Mucosa of stomach (tissue), 1 donor: ENCODE data around the gene TWIST1.

Experiments
- H3K27me3 ChIP-seq: one replicate; pipeline ENCODE4 v1.7.0; 2013; ENCODE audit warnings: mild to moderate bottlenecking, low read length; ENCODE audit not compliant: control insufficient read depth, insufficient read depth
- H3K36me3 ChIP-seq: one replicate; pipeline ENCODE4 v1.7.0; 2013; ENCODE audit warnings: low read length; ENCODE audit not compliant: control insufficient read depth, insufficient read depth
- H3K4me1 ChIP-seq: one replicate; pipeline ENCODE4 v1.7.0; 2013; ENCODE audit warnings: mild to moderate bottlenecking, low read length; ENCODE audit not compliant: control insufficient read depth, insufficient read depth
- H3K4me3 ChIP-seq: one replicate; pipeline ENCODE4 v1.7.0; 2013; ENCODE audit warnings: low read length
- H3K9ac ChIP-seq: one replicate; pipeline ENCODE4 v1.7.0; 2013; ENCODE audit warnings: mild to moderate bottlenecking, low read length, moderate library complexity
- H3K9me3 ChIP-seq: one replicate; pipeline ENCODE4 v1.7.0; 2013; ENCODE audit warnings: mild to moderate bottlenecking, low read length, moderate library complexity; ENCODE audit not compliant: control insufficient read depth
- donor health status: Pancreatic carcinoma.

TWIST1 gene

GRCh38 chr7:19110776-19111175, 6.7 kb downstream of the TWIST1 start:
- Histone ChIP-seq H3K27me3 (peaks cover 96% of the 10 kb centered on the region), H3K4me1 (peaks cover 9% of the 10 kb centered on the region), H3K9ac (no peak overlapping the region), H3K4me3 (no peak overlapping the region), H3K36me3 (no peaks in the 10 kb centered on the region), H3K9me3 (no peaks in the 10 kb centered on the region)

- peaks cover 9% of the 10 kb centered on the region for H3K4me1 ChIP-seq
- no peaks in the 10 kb centered on the region for H3K9me3 ChIP-seq
- no peak overlapping the region for H3K9ac ChIP-seq
- no peaks in the 10 kb centered on the region for H3K36me3 ChIP-seq
- H3K27me3 ChIP-seq = peaks cover 100% of the 10 kb centered on the region
- no peak overlapping the region for H3K4me3 ChIP-seq
Observed at GRCh38 chr7:19110026-19110730, 7.3 kb downstream of the TWIST1 start.

- H3K36me3 ChIP-seq = no peaks in the 10 kb centered on the region
Observed at GRCh38 chr7:19109000-19109946, 8.2 kb downstream of the TWIST1 start.

GRCh38 chr7:19107356-19108146, 9.9 kb downstream of the TWIST1 start:
- Histone ChIP-seq H3K4me1 (peaks cover 9% of the 10 kb centered on the region), H3K9me3 (no peaks in the 10 kb centered on the region), H3K9ac (no peak overlapping the region), H3K27me3 (peaks cover 82% of the 10 kb centered on the region), H3K36me3 (no peaks in the 10 kb centered on the region), H3K4me3 (no peak overlapping the region)

More at GRCh38 chr7:19109000-19109946, 8.2 kb downstream of the TWIST1 start:
- Histone ChIP-seq H3K9me3 (no peaks in the 10 kb centered on the region), H3K4me1 (peaks cover 9% of the 10 kb centered on the region), H3K27me3 (peaks cover 99% of the 10 kb centered on the region), H3K4me3 (no peak overlapping the region), H3K9ac (no peak overlapping the region)

GRCh38 chr7:19107081-19107355, 10.4 kb downstream of the TWIST1 start:
- no peak overlapping the region for H3K4me3 ChIP-seq
- no peak overlapping the region for H3K9ac ChIP-seq
- peaks cover 9% of the 10 kb centered on the region for H3K4me1 ChIP-seq
- H3K27me3 ChIP-seq = peaks cover 76% of the 10 kb centered on the region
- H3K36me3 ChIP-seq = no peaks in the 10 kb centered on the region
- no peaks in the 10 kb centered on the region for H3K9me3 ChIP-seq

- H3K27me3 ChIP-seq = peaks cover 71% of the 10 kb centered on the region
- H3K9me3 ChIP-seq = no peaks in the 10 kb centered on the region
- H3K36me3 ChIP-seq = no peaks in the 10 kb centered on the region
- H3K4me3 ChIP-seq = no peak overlapping the region
- H3K9ac ChIP-seq = no peak overlapping the region
- peaks cover 9% of the 10 kb centered on the region for H3K4me1 ChIP-seq
Observed at GRCh38 chr7:19106241-19107080, 11.0 kb downstream of the TWIST1 start.

GRCh38 chr7:19105546-19105945, 11.9 kb downstream of the TWIST1 start:
- Histone ChIP-seq H3K36me3 (no peaks in the 10 kb centered on the region), H3K27me3 (peaks cover 62% of the 10 kb centered on the region), H3K4me3 (no peak overlapping the region), H3K9ac (no peak overlapping the region), H3K9me3 (no peaks in the 10 kb centered on the region), H3K4me1 (peaks cover 9% of the 10 kb centered on the region)

GRCh38 chr7:19104811-19105210, 12.6 kb downstream of the TWIST1 start:
- H3K36me3 ChIP-seq = no peaks in the 10 kb centered on the region
- H3K27me3 ChIP-seq = peaks cover 54% of the 10 kb centered on the region
- H3K9me3 ChIP-seq = no peaks in the 10 kb centered on the region
- H3K4me1 ChIP-seq = peaks cover 9% of the 10 kb centered on the region
- H3K4me3 ChIP-seq = no peak overlapping the region
- no peak overlapping the region for H3K9ac ChIP-seq

GRCh38 chr7:19102884-19103283, 14.6 kb downstream of the TWIST1 start:
- H3K4me1 ChIP-seq = peaks cover 9% of the 10 kb centered on the region
- no peak overlapping the region for H3K9ac ChIP-seq
- H3K27me3 ChIP-seq = peaks cover 35% of the 10 kb centered on the region
- H3K9me3 ChIP-seq = no peaks in the 10 kb centered on the region
- H3K36me3 ChIP-seq = no peaks in the 10 kb centered on the region
- H3K4me3 ChIP-seq = no peak overlapping the region

GRCh38 chr7:19101909-19102308, 15.5 kb downstream of the TWIST1 start:
- H3K4me3 ChIP-seq = no peak overlapping the region
- H3K36me3 ChIP-seq = no peaks in the 10 kb centered on the region

GRCh38 chr7:19101472-19101871, 16.0 kb downstream of the TWIST1 start:
- Histone ChIP-seq H3K27me3 (peaks cover 21% of the 10 kb centered on the region), H3K9me3 (no peaks in the 10 kb centered on the region), H3K4me1 (peaks cover 1% of the 10 kb centered on the region), H3K4me3 (no peak overlapping the region), H3K9ac (no peak overlapping the region), H3K36me3 (no peaks in the 10 kb centered on the region)

More at GRCh38 chr7:19101909-19102308, 15.5 kb downstream of the TWIST1 start:
- Histone ChIP-seq H3K4me1 (peaks cover 6% of the 10 kb centered on the region), H3K9ac (no peak overlapping the region), H3K27me3 (peaks cover 25% of the 10 kb centered on the region), H3K9me3 (no peaks in the 10 kb centered on the region)
